Neural cell (in vitro differentiated cells): ENCODE results near the gene ULBP2. TPM values are rescaled to one million over a fixed set of nuclear protein-coding genes. Genes with fewer than 3 reads are reported as not detected.
"Not testable (repeated sequence)": the region's sequence is repeated elsewhere in the genome, so short reads cannot be mapped to it uniquely, and the experiment has no call there.

Experiments
- H2AFZ ChIP-seq: fragments of 200-600, 300-800 bp; sonication (generic), shearing (Covaris generic); 2 replicates; pipeline ENCODE4 v1.6.0; 2014; ENCODE audit warnings: low read depth, mild to moderate bottlenecking, antibody characterized with exemption, low read length, moderate library complexity
- H3F3A ChIP-seq: fragments of 200-600 bp; shearing (Covaris generic); 2 replicates; pipeline ENCODE4 v1.6.1; 2016; ENCODE audit warnings: mild to moderate bottlenecking, moderate library complexity, mixed read lengths, antibody characterized with exemption, low read length; ENCODE audit not compliant: insufficient read depth, poor library complexity, severe bottlenecking
- H3K27ac ChIP-seq: fragments of 200-600, 300-800 bp; sonication (generic), shearing (Covaris generic); 2 replicates; pipeline ENCODE4 v1.5.1; 2014; ENCODE audit warnings: mild to moderate bottlenecking, low read length, moderate library complexity
- H3K27me3 ChIP-seq: fragments of 300-800, 200-600 bp; sonication (generic), shearing (Covaris generic); 2 replicates; pipeline ENCODE4 v1.6.0; 2014; ENCODE audit warnings: mild to moderate bottlenecking, low read depth, low read length, moderate library complexity; ENCODE audit not compliant: insufficient read depth
- H3K36me3 ChIP-seq: fragments of 300-800, 200-600 bp; sonication (generic), shearing (Covaris generic); 2 replicates; pipeline ENCODE4 v1.5.1; 2014; ENCODE audit warnings: mild to moderate bottlenecking, antibody characterized with exemption, low read length, moderate library complexity; ENCODE audit not compliant: insufficient read depth
- H3K4me2 ChIP-seq: fragments of 300-800, 200-600 bp; sonication (generic), shearing (Covaris generic); 2 replicates; pipeline ENCODE4 v1.6.0; 2014; ENCODE audit warnings: mild to moderate bottlenecking, low read length
- H3K4me3 ChIP-seq: fragments of 300-800, 200-600 bp; sonication (generic), shearing (Covaris generic); 2 replicates; pipeline ENCODE4 v1.5.1; 2014; ENCODE audit warnings: mild to moderate bottlenecking, low read length, moderate library complexity
- H3K79me2 ChIP-seq: fragments of 200-600 bp; shearing (Covaris generic); replicated peaks from 2 replicates; pipeline ENCODE4 v1.6.0; 2014; ENCODE audit warnings: mild to moderate bottlenecking, low read length, moderate library complexity; ENCODE audit not compliant: insufficient read depth
- H3K9ac ChIP-seq: fragments of 300-800, 200-600 bp; sonication (generic), shearing (Covaris generic); 2 replicates; pipeline ENCODE4 v1.6.1; 2016; ENCODE audit warnings: mild to moderate bottlenecking, low read length, mixed read lengths
- H3K9me2 ChIP-seq: fragments of 200-600 bp; shearing (Covaris generic); 2 replicates; pipeline ENCODE4 v1.6.1; 2016; ENCODE audit warnings: mild to moderate bottlenecking, low read length, mixed read lengths; ENCODE audit not compliant: insufficient read depth
- H3K9me3 ChIP-seq: fragments of 200-600, 300-800 bp; sonication (generic), shearing (Covaris generic); 2 replicates; pipeline ENCODE4 v1.6.1; 2016; ENCODE audit warnings: mild to moderate bottlenecking, mixed run types, low read length, moderate library complexity, mixed read lengths
- H4K20me1 ChIP-seq: fragments of 200-600 bp; shearing (Covaris generic); 2 replicates; pipeline ENCODE4 v1.6.1; 2016; ENCODE audit warnings: mild to moderate bottlenecking, mixed run types; ENCODE audit not compliant: insufficient read depth
- EP300 ChIP-seq: fragments of 450-650 bp; conservative IDR thresholded peaks from 2 replicates; pipeline ENCODE4 v1.6.1; 2014; ENCODE audit warnings: antibody characterized with exemption, mild to moderate bottlenecking, moderate library complexity; ENCODE audit not compliant: poor library complexity, severe bottlenecking
- EZH2 ChIP-seq: fragments of 200-600, 300-800 bp; shearing (Covaris generic), sonication (generic); IDR thresholded peaks from 2 replicates; pipeline ENCODE4 v1.6.1; 2014; ENCODE audit warnings: antibody characterized with exemption, low read length, borderline replicate concordance, mild to moderate bottlenecking; ENCODE audit not compliant: insufficient read depth, poor library complexity, severe bottlenecking
- MXI1 ChIP-seq: fragments of 450-650 bp; conservative IDR thresholded peaks from 2 replicates; pipeline ENCODE4 v1.6.1; 2014; ENCODE audit warnings: antibody characterized with exemption, mild to moderate bottlenecking; ENCODE audit not compliant: poor library complexity, severe bottlenecking
- POLR2AphosphoS5 ChIP-seq: IDR thresholded peaks from 2 replicates; pipeline ENCODE4 v1.6.1; 2012
- RAD21 ChIP-seq: fragments of 450-650 bp; conservative IDR thresholded peaks from 2 replicates; pipeline ENCODE4 v1.6.1; 2014; ENCODE audit warnings: antibody characterized with exemption, mild to moderate bottlenecking, moderate library complexity
- SMC3 ChIP-seq: fragments of 450-650 bp; conservative IDR thresholded peaks from 2 replicates; pipeline ENCODE4 v1.6.1; 2014; ENCODE audit warnings: antibody characterized with exemption, mild to moderate bottlenecking, moderate library complexity; ENCODE audit not compliant: poor library complexity
- TAF1 ChIP-seq: IDR thresholded peaks from 2 replicates; pipeline ENCODE4 v1.6.1; 2012; ENCODE audit warnings: low read depth
- polyA plus RNA-seq: library from polyadenylated mRNA; depleted of rRNA; stranded (reverse); fragments of >200 nt; gene quantifications from 2 replicates; pipeline ENCODE4 v1.2.3, GENCODE V29; 2014
- TF ChIP-seq, protein P1 (sequence below): IDR thresholded peaks from 2 replicates; pipeline ENCODE4 v1.6.1; 2012; ENCODE audit warnings: borderline replicate concordance
- TF ChIP-seq, protein P2 (sequence below): fragments of 450-650 bp; IDR thresholded peaks from 2 replicates; pipeline ENCODE4 v1.5.1; 2014; ENCODE audit warnings: antibody characterized with exemption, mild to moderate bottlenecking, moderate library complexity; ENCODE audit not compliant: poor library complexity, severe bottlenecking

The ULBP2 gene
- polyA plus RNA-seq, 1 donor from 2014 or later: 1.5 TPM

DNA sequence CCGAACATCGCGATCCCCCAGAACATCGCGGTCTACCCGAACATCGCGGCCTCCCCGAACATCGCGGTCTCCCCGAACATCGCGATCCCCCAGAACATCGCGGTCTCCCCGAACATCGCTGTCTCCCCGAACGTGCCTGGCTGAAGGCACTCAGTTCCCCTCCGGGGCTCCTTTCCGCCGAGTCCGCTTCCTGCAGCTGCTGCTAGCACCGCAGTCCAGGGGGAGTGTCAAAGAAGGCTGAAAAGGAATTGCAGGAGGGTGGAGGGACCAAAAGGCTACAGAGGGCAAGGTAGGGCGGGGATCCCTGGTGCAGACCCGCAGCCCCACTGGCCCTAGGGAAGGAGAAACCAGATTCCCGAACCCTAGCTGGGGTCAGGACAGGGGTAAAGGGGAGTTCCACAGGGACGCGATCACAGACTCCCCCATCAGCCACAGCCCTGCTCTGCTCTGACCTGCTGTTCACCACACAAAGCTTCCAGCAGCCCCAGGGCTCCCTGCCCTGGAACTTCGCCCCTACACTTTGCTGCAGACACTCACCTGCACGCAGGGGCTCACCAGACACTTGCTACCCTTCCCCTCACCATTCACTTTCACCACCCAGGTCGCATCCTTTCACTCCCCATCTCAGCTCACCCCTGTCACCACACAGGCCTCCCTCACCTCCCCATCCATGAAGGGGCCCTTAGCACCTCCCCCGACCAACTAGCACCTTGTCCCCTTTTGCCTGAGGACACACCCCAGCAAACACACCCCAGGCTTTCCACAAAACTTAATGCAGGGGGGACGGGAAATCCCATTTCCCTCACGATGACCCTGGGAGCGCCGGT is 23.6 kb downstream of the ULBP2 start:
- Histone ChIP-seq H3K9me3 (no peaks in the 10 kb centered on the region), H3K27me3 (peaks cover 71% of the 10 kb centered on the region), H3K27ac (no peak overlapping the region), H3F3A (no peaks in the 10 kb centered on the region), H3K4me2 (no peak overlapping the region), H3K79me2 (no peaks in the 10 kb centered on the region), H3K4me3 (peak overlapping the region; percentile 71), H3K9ac (peak overlapping the region; percentile 9), H2AFZ (no peak overlapping the region), H3K9me2 (no peaks in the 10 kb centered on the region), H3K36me3 (no peaks in the 10 kb centered on the region), H4K20me1 (no peaks in the 10 kb centered on the region)
- TF ChIP-seq EZH2: peak; percentile 52
- TF ChIP-seq, protein P1, sequence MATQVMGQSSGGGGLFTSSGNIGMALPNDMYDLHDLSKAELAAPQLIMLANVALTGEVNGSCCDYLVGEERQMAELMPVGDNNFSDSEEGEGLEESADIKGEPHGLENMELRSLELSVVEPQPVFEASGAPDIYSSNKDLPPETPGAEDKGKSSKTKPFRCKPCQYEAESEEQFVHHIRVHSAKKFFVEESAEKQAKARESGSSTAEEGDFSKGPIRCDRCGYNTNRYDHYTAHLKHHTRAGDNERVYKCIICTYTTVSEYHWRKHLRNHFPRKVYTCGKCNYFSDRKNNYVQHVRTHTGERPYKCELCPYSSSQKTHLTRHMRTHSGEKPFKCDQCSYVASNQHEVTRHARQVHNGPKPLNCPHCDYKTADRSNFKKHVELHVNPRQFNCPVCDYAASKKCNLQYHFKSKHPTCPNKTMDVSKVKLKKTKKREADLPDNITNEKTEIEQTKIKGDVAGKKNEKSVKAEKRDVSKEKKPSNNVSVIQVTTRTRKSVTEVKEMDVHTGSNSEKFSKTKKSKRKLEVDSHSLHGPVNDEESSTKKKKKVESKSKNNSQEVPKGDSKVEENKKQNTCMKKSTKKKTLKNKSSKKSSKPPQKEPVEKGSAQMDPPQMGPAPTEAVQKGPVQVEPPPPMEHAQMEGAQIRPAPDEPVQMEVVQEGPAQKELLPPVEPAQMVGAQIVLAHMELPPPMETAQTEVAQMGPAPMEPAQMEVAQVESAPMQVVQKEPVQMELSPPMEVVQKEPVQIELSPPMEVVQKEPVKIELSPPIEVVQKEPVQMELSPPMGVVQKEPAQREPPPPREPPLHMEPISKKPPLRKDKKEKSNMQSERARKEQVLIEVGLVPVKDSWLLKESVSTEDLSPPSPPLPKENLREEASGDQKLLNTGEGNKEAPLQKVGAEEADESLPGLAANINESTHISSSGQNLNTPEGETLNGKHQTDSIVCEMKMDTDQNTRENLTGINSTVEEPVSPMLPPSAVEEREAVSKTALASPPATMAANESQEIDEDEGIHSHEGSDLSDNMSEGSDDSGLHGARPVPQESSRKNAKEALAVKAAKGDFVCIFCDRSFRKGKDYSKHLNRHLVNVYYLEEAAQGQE: no peak

DNA sequence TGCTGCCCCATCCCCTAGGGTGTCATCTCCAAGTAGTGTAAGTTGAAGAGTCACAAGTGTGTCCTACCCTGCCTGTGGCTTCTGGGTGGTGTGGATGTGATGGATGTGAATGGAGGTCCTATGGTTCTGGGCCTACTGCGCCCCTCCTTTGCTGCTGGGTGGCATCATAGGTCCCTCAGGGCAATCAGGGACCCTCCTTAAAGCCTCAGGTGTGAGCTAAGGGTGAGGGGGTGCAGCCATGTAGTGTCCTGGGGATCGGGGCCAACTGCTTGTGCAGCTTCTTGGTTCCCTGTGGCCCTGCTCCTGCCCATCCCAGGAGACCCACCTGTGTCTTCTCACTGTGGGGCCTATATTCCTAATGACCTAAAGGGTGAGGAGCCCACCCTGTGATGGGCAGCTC is 24.5 kb downstream of the ULBP2 start:
- not testable (repeated sequence) for H3K9ac ChIP-seq, H3F3A ChIP-seq, H3K27ac ChIP-seq, H3K9me3 ChIP-seq, H3K79me2 ChIP-seq, H3K4me3 ChIP-seq, H3K9me2 ChIP-seq, H4K20me1 ChIP-seq, H2AFZ ChIP-seq, H3K36me3 ChIP-seq, H3K4me2 ChIP-seq
- H3K27me3 ChIP-seq: peaks cover 61% of the 10 kb centered on the region

DNA sequence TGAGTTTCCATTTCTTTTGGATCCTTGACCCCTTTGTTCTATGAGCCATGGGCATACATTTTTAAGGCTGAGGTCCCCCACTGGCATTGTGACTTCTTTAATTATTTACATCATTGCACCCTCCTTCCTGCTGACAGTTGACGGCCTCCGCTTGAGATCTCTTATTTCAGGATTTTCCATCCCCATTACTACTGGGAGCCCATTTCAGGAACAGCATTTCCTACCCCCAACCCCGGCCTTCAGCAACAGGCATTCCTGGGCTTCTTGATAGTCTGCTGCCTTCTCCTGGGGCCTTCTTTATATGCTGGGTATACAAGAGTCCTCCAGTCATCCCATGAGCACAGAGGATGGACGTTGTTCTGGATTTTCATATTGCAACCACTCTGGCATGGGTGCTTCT is 25.8 kb downstream of the ULBP2 start:
- no peaks in the 10 kb centered on the region for H3K36me3 ChIP-seq
- H4K20me1 ChIP-seq: no peaks in the 10 kb centered on the region
- H3K9me2 ChIP-seq: no peaks in the 10 kb centered on the region
- no peaks in the 10 kb centered on the region for H3K9me3 ChIP-seq
- H3K27me3 ChIP-seq: peaks cover 49% of the 10 kb centered on the region
- H3K4me3 ChIP-seq: no peak overlapping the region
- H3K9ac ChIP-seq: no peak overlapping the region
- TF ChIP-seq, protein P2, sequence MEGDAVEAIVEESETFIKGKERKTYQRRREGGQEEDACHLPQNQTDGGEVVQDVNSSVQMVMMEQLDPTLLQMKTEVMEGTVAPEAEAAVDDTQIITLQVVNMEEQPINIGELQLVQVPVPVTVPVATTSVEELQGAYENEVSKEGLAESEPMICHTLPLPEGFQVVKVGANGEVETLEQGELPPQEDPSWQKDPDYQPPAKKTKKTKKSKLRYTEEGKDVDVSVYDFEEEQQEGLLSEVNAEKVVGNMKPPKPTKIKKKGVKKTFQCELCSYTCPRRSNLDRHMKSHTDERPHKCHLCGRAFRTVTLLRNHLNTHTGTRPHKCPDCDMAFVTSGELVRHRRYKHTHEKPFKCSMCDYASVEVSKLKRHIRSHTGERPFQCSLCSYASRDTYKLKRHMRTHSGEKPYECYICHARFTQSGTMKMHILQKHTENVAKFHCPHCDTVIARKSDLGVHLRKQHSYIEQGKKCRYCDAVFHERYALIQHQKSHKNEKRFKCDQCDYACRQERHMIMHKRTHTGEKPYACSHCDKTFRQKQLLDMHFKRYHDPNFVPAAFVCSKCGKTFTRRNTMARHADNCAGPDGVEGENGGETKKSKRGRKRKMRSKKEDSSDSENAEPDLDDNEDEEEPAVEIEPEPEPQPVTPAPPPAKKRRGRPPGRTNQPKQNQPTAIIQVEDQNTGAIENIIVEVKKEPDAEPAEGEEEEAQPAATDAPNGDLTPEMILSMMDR: no peak
- no peak for TF ChIP-seq EP300
- no peak for TF ChIP-seq SMC3
- no peak for TF ChIP-seq MXI1
- TF ChIP-seq, protein P1: no peak
- no peak for TF ChIP-seq EZH2
- no peak for TF ChIP-seq POLR2AphosphoS5
- no peak for TF ChIP-seq RAD21
- no peak for TF ChIP-seq TAF1
- no peaks in the 10 kb centered on the region for H3K79me2 ChIP-seq
- no peak overlapping the region for H2AFZ ChIP-seq
- no peak overlapping the region for H3K4me2 ChIP-seq
- no peaks in the 10 kb centered on the region for H3F3A ChIP-seq
- no peak overlapping the region for H3K27ac ChIP-seq

DNA sequence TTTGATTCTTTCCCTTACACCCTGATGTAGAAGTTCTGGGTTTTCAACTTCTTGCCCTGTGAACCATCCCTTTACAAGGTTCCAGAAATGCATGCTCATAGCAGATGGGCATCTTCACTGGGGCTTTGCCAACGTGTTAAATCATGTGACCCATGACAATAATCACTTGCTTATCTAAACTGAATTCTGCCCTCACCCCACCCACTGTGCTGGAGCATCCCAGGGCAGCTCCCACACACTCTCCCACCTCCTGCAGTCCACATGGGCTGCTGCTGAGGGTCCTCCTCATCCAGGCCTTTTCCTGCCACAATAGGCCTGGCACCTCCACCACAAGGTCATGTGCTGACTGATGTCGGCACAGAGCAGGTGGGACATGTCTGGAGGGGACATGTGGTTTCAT is 26.2 kb downstream of the ULBP2 start:
- not testable (repeated sequence) for H3K36me3 ChIP-seq, H4K20me1 ChIP-seq, H3K9me3 ChIP-seq, H2AFZ ChIP-seq, H3K9ac ChIP-seq, H3K4me2 ChIP-seq, H3K4me3 ChIP-seq, H3F3A ChIP-seq, H3K79me2 ChIP-seq, H3K27ac ChIP-seq, H3K9me2 ChIP-seq
- H3K27me3 ChIP-seq: peaks cover 45% of the 10 kb centered on the region
